B cell (primary cell): ENCODE data around the gene TNNI3K. TPM values are rescaled to one million over a fixed set of nuclear protein-coding genes. Genes with fewer than 3 reads are reported as not detected.

Source experiments
- ATAC-seq: fragments of 200-7000 bp; cut with Tn5 transposase; one replicate; pipeline ENCODE4 v1.10.0; 2021; ENCODE audit warnings: low read depth, mild to moderate bottlenecking, moderate number of reproducible peaks, moderate library complexity
- CTCF ChIA-PET: fragments of 350-600 bp; sonication (Branson Sonifier 250); formaldehyde crosslinking; loops from one replicate; lab custom pipeline; 2021; ENCODE audit warnings: antibody characterized with exemption, inconsistent platforms; lab: Charles Lee
- POLR2A ChIA-PET: fragments of 350-600 bp; sonication (Branson Sonifier 250); formaldehyde crosslinking; loops from one replicate; lab custom pipeline; 2021; ENCODE audit warnings: antibody characterized with exemption; lab: Charles Lee
- DNase-seq: peaks from one replicate; pipeline ENCODE4 v3.0.0; 2013
- H2AFZ ChIP-seq: 2 replicates; pipeline ENCODE4 v1.6.1; 2012; ENCODE audit warnings: mild to moderate bottlenecking, low read depth, low read length; ENCODE audit not compliant: insufficient read depth, poor library complexity, severe bottlenecking
- H3K27ac ChIP-seq, 2 donors: 1 replicate in 1 of 2; 2 replicates in 1 of 2; pipeline ENCODE4 v1.5.1; 2012 to 2013; ENCODE audit warnings: low read length in 2 of 2, mild to moderate bottlenecking in 2 of 2, moderate library complexity in 1 of 2
- H3K27me3 ChIP-seq, 4 experiments: fragments of 200-600 bp in 1 of 4; sonication (generic) in 1 of 4; replicated peaks in 1 of 4; 1 replicate in 2 of 4; 2 replicates in 2 of 4; pipeline versions ENCODE4 v1.6.1 to v1.7.0; 2013 to 2016; ENCODE audit warnings: low read length in 3 of 4, mild to moderate bottlenecking in 2 of 4, mixed read lengths in 1 of 4, moderate library complexity in 1 of 4; ENCODE audit not compliant: insufficient read depth in 4 of 4, control insufficient read depth in 3 of 4; ENCODE audit errors: control extremely low read depth in 1 of 4
- H3K36me3 ChIP-seq, 2 experiments: replicated peaks in 1 of 2; 1 replicate in 1 of 2; 2 replicates in 1 of 2; pipeline versions ENCODE4 v1.6.1 to v1.7.1; 2013; ENCODE audit warnings: low read length in 1 of 2; ENCODE audit not compliant: insufficient read depth in 2 of 2, control insufficient read depth in 1 of 2; ENCODE audit errors: control extremely low read depth in 1 of 2, extremely low read depth in 1 of 2
- H3K4me1 ChIP-seq, 2 donors: fragments of 200-600 bp in 1 of 2; sonication (generic) in 1 of 2; 1 replicate in 1 of 2; 2 replicates in 1 of 2; pipeline versions ENCODE4 v1.5.1 to v1.6.1; 2013 to 2017; ENCODE audit warnings: low read length in 2 of 2; ENCODE audit not compliant: control insufficient read depth in 2 of 2, insufficient read depth in 2 of 2
- H3K4me2 ChIP-seq: replicated peaks from 2 replicates; pipeline ENCODE3; 2012; ENCODE audit warnings: mild to moderate bottlenecking, low read depth, low read length; ENCODE audit not compliant: poor library complexity, severe bottlenecking
- H3K4me3 ChIP-seq, 5 experiments: fragments of 200-600 bp in 1 of 5; sonication (generic) in 1 of 5; 1 replicate in 3 of 5; 2 replicates in 2 of 5; pipeline versions ENCODE4 v1.5.1 to v1.7.0; 2011 to 2016; ENCODE audit warnings: low read length in 4 of 5, mild to moderate bottlenecking in 4 of 5, low read depth in 2 of 5, control low read depth in 1 of 5, moderate library complexity in 1 of 5; ENCODE audit not compliant: insufficient read depth in 1 of 5; ENCODE audit errors: control extremely low read depth in 1 of 5, extremely low read depth in 1 of 5
- H3K79me2 ChIP-seq: fragments of 200-600 bp; sonication (generic); one replicate; pipeline ENCODE4 v1.6.0; 2016; ENCODE audit warnings: low read length; ENCODE audit not compliant: control insufficient read depth, insufficient read depth
- H3K9ac ChIP-seq: fragments of 200-600 bp; sonication (generic); 2 replicates; pipeline ENCODE4 v1.6.1; 2017; ENCODE audit warnings: mild to moderate bottlenecking, low read length, moderate library complexity
- H3K9me3 ChIP-seq, 3 donors: one replicate each; pipeline versions ENCODE4 v1.6.1 to v1.7.1; 2013; ENCODE audit warnings: low read length in 2 of 3; ENCODE audit not compliant: control insufficient read depth in 2 of 3, insufficient read depth in 1 of 3; ENCODE audit errors: control extremely low read depth in 1 of 3
- H4K20me1 ChIP-seq: 2 replicates; pipeline ENCODE4 v1.6.0; 2012; ENCODE audit warnings: mild to moderate bottlenecking, low read length; ENCODE audit not compliant: insufficient read depth, control insufficient read depth, poor library complexity, severe bottlenecking
- H3K27ac Mint-ChIP-seq: one replicate; pipeline ENCODE4 v1.8.0; 2021; ENCODE audit warnings: mixed read lengths
- H3K27me3 Mint-ChIP-seq: one replicate; pipeline ENCODE4 v1.8.0; 2021; ENCODE audit warnings: mixed read lengths
- H3K4me1 Mint-ChIP-seq: one replicate; pipeline ENCODE4 v1.8.0; 2021; ENCODE audit warnings: mixed read lengths
- H3K4me3 Mint-ChIP-seq: one replicate; pipeline ENCODE4 v1.8.0; 2021; ENCODE audit warnings: mixed read lengths
- H3K9me3 Mint-ChIP-seq: one replicate; pipeline ENCODE4 v1.8.0; 2022; ENCODE audit warnings: mixed read lengths; ENCODE audit not compliant: insufficient read depth
- EZH2 ChIP-seq: IDR thresholded peaks from 2 replicates; pipeline ENCODE4 v1.6.1; 2012; ENCODE audit warnings: borderline replicate concordance, low read depth, mild to moderate bottlenecking, moderate library complexity, low read length; ENCODE audit not compliant: insufficient read depth, poor library complexity, severe bottlenecking
- WGBS: methylation state at CpG from one replicate; pipeline ENCODE4 v1.1.5; 2013; ENCODE audit warnings: missing lambda C conversion rate; ENCODE audit not compliant: insufficient coverage; 5-methylcytosine and 5-hydroxymethylcytosine counted together
- intact Hi-C: fragments of 100-400 bp; cut with micrococcal nuclease; formaldehyde crosslinking; loops from one replicate; pipeline ENCODE4 v1.10.0; 2022
- polyA plus RNA-seq: library from polyadenylated mRNA; depleted of rRNA; stranded (reverse); fragments of >200 nt; gene quantifications from 2 replicates; pipeline ENCODE4 v1.2.3, GENCODE V29; 2012
- total RNA-seq, 2 donors: library from RNA; stranded (reverse); fragments of 120-200 nt in 1 of 2; gene quantifications; 1 replicate in 1 of 2; 2 replicates in 1 of 2; pipeline versions ENCODE4 v1.2.3 to v1.2.4, GENCODE V29; 2013 to 2022
- TF ChIP-seq, protein P1 (sequence below): fragments of 200-600 bp; IDR thresholded peaks from one replicate; pipeline ENCODE4 v1.8.0; 2022; ENCODE audit warnings: antibody characterized with exemption, mild to moderate bottlenecking

The TNNI3K gene
- total and polyA plus RNA-seq, 2 donors (not counting 1 experiment from before 2014, with no cell fraction given) = 0.52 to 3.1 TPM

DNA sequence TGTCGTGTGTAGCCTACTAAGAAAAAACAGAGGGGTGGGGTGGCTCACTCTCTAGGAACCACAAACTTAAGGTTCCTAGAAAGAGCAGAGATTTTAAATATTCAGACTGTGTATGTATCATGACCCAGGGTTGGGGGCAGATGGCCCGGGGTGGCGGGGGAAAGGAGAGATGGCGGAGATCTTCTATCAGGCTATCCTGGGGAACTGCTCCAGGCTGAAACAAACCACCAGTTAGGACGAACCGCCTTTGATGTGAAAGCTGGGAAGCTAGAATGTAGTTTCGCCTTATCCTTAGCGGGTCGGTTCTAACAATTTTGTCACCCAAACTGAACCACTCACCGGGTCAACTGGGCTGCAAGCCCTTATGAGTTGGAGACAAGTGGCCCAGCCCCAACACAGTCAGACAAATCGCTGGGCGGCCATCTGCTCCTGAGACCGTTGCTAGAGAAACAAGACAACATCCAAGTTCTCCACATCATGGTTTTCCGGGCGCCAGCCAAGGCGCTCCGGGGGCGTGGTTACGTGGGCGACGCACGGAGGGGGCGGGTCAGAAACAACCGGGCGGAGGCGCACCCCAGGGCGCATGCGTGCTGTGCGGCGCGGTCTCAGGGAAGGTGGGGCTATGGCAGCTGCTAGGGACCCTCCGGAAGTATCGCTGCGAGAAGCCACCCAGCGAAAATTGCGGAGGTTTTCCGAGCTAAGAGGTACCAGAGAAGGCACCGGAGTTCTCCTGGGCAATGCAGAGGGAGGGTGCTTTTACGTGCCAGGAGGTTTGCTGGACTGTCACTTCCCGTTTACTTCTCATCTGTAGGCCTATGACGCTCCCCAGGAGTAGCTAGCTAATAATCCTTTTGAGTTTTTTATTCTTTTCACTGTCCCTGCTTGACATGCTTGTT is 37.3 kb upstream of the TNNI3K start, which contains the start of the genes FPGT and LRRIQ3:
Gene FPGT, plus strand, starts transcription at position 586 of the 896 bp plus-strand sequence. Its CDS starts 37 bp downstream, at position 623.
Gene LRRIQ3, minus strand, starts transcription at position 520 of the 896 bp plus-strand sequence. CDS start 14,492 bp downstream, outside the sequence.
- Histone ChIP-seq H3K27me3 (no peaks in the 10 kb centered on the region), H3K79me2 (no peaks in the 10 kb centered on the region), H3K9ac (peak within 1 kb of the TSS; percentile 91), H3K27ac (peak within 1 kb of the TSS; percentile 77 to 85), H3K36me3 (peaks cover 2 to 12% of the 10 kb centered on the region in 2 experiments), H4K20me1 (no peaks in the 10 kb centered on the region), H3K4me1 (peaks cover 8 to 16% of the 10 kb centered on the region in 2 donors), H3K9me3 (no peaks in the 10 kb centered on the region), H3K4me3 (peak within 1 kb of the TSS; percentile 58 to 95 (median 77)), H2AFZ (peak within 1 kb of the TSS; percentile 97), H3K4me2 (peak within 1 kb of the TSS; percentile 80)
- Mint-ChIP-seq H3K4me1 (peaks cover 24% of the 10 kb centered on the region), H3K27ac (peak within 1 kb of the TSS; percentile 96), H3K9me3 (no peaks in the 10 kb centered on the region), H3K4me3 (peak within 1 kb of the TSS; percentile 93), H3K27me3 (no peaks in the 10 kb centered on the region)
- ATAC-seq (peak; percentile 97), DNase-seq (peak; percentile 96)
- intact Hi-C loops = loop anchor here (1.0 to 10.0 kb wide), 3 partner anchors 535 to 1589 kb away; partner anchors contain the start of genes ACADM, CRYZ, RABGGTB and TYW3
- TF ChIP-seq, protein P1, sequence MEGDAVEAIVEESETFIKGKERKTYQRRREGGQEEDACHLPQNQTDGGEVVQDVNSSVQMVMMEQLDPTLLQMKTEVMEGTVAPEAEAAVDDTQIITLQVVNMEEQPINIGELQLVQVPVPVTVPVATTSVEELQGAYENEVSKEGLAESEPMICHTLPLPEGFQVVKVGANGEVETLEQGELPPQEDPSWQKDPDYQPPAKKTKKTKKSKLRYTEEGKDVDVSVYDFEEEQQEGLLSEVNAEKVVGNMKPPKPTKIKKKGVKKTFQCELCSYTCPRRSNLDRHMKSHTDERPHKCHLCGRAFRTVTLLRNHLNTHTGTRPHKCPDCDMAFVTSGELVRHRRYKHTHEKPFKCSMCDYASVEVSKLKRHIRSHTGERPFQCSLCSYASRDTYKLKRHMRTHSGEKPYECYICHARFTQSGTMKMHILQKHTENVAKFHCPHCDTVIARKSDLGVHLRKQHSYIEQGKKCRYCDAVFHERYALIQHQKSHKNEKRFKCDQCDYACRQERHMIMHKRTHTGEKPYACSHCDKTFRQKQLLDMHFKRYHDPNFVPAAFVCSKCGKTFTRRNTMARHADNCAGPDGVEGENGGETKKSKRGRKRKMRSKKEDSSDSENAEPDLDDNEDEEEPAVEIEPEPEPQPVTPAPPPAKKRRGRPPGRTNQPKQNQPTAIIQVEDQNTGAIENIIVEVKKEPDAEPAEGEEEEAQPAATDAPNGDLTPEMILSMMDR = no peak
- no peak for TF ChIP-seq EZH2
- POLR2A ChIA-PET = no interaction called here
- CTCF ChIA-PET = interaction anchor here (1.0 kb wide), 1 partner anchor 12 kb away, joined by 3 read pairs; no protein-coding TSS in a partner anchor
- WGBS = 3% methylated on average over 39 of the region's 41 CpGs
